GM19099 (cell line): Measurements from ENCODE around the gene STKLD1.

Experiments used
- POLR2A ChIP-seq: IDR thresholded peaks from 3 replicates; pipeline ENCODE4 v1.6.1; 2011; ENCODE audit warnings: low read depth; ENCODE audit not compliant: insufficient read length; ENCODE audit errors: extremely low read depth

Gene STKLD1

GRCh38 chr9:133375724-133376654, at the start of gene STKLD1, which contains the start of gene SURF4:
TSS of gene STKLD1 (plus strand) at chr9:133376366. CDS start at chr9:133376474, 108 bp downstream.
TSS of gene SURF4 (minus strand) at chr9:133376060. CDS start at chr9:133375969, 91 bp downstream.
- TF ChIP-seq POLR2A, result peak; percentile 88

GRCh38 chr9:133327834-133328484, 48.2 kb upstream of the STKLD1 start:
- no peak for TF ChIP-seq POLR2A

DNA sequence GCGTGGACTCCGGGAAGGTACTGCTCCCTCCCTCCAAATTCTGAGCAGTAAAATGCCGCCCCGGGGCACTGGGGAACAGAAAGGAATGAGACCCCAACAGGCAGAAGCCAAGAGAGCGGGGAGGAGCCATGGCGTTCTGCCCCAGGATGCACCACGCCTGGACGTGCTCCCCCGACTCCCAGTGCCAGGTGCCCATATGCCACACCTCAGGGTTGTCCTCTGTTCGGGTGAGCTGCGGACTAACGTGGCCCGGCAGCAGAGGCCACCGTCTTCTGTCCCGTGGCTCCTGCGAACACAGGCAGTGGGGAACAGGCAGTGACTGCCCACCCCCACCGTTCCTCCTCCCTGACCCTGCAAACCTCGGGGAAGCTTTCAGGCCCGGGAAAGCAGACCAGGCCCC, 44.9 kb upstream of the STKLD1 start:
- TF ChIP-seq POLR2A, result no peak

GRCh38 chr9:133331641-133332380, 44.4 kb upstream of the STKLD1 start:
- no peak for TF ChIP-seq POLR2A

- no peak for TF ChIP-seq POLR2A
Measured at GRCh38 chr9:133332381-133332730, 43.8 kb upstream of the STKLD1 start.

GRCh38 chr9:133333011-133333410, 43.2 kb upstream of the STKLD1 start:
- TF ChIP-seq POLR2A, result no peak

GRCh38 chr9:133333566-133333965, 42.6 kb upstream of the STKLD1 start:
- TF ChIP-seq POLR2A, result no peak

DNA sequence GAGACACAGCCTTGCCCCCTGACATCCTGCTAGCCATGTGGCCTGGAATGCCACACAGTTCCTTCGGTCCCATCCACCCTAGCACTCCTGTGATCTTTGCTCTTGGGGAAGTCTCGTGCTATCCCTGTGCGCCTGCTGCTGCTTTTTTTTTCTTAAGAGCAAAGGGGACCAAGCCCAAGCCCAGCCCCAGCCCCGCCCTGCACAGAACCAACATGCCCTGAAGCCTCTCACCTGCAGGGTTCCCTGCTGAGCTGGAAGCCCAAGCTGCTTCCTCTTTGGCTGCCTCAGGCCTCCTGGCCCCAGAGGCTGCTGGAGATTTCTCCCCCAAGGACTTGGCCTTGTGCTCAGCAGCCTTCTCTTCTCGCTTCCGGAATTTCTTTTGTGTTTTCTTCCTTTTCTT, 42.0 kb upstream of the STKLD1 start:
- no peak for TF ChIP-seq POLR2A

- peak; percentile 78 for TF ChIP-seq POLR2A
Measured at GRCh38 chr9:133335924-133336811, 40.0 kb upstream of the STKLD1 start, which contains the start of gene SURF6. TSS of gene SURF6 (minus strand) at chr9:133336188. CDS start at chr9:133336132, 56 bp downstream.

DNA sequence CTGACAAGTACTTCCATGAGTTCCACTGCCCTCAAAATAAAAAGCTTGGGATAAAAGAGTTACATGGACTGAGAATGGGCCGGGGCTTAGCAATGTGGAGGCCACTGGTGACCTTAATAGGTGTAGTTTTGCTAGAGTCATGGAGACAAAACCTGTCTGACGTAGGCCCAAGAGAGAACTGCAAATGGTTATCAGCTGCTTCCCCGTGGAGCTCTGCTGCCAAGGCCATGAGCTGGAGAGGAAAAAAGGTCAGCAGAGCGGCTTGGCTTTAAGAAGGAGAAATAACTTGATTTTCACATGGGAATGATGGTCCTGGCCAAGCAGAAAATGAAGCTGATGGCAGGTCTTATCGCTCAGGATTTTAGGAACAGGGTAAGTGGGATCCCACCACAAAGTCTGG, 36.5 kb upstream of the STKLD1 start:
- no peak for TF ChIP-seq POLR2A

DNA sequence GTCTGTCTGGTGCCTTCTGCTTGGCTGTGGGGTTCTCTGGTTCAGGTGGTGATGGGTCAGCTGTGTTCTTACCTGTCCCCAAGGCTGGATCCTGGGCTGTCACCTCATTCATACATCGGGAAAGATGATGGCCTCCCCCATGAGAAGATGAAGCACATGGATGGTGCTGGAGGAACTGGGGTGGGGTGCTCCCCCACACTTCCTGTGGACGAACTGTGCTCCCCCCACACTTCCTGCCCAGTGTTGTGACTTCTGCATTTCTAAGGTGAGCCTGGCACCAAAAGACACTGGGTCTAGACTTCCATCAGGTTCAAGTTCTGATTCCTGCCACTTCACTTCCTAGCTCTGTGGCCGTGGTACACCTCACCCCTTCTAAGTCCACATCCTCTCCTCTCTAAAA, 35.9 kb upstream of the STKLD1 start:
- no peak for TF ChIP-seq POLR2A

DNA sequence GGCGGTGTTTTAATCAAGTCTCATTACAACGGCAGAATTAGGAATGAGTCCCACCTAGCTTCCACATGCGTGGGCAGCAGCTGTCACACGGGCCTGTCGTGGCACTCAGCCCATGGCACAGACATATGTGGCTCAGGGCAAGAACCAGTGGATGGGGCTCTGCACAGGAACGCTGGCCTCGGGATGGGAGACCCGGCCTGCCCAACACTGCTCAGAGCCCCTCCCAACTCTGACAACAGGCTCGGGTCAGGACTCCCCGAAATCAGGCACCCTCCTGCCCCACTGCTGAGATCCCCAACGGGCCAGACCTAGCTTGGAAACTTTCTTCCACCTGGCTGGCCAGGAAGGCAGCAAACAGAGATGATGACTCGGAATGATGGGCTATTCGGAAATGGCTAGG, 35.2 kb upstream of the STKLD1 start:
- TF ChIP-seq POLR2A, result no peak

GRCh38 chr9:133341369-133342068, 34.6 kb upstream of the STKLD1 start:
- TF ChIP-seq POLR2A, result no peak

DNA sequence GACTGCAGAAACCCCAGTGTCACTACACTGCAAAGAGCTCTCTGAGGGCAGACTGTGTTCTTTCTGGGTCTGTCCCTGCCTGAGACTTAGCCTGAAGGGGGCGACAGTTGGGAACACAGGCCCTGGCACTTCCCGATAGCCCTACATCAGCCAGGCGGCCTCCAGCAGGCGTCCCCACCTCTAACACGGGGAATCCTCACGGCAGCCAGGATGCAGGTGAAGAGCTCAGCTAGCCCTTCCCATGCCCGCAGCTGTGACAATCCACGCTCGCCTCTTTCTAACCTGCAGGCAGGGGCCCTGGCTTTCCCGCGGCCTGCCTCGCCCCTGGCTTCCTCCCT, 34.1 kb upstream of the STKLD1 start:
- no peak for TF ChIP-seq POLR2A

DNA sequence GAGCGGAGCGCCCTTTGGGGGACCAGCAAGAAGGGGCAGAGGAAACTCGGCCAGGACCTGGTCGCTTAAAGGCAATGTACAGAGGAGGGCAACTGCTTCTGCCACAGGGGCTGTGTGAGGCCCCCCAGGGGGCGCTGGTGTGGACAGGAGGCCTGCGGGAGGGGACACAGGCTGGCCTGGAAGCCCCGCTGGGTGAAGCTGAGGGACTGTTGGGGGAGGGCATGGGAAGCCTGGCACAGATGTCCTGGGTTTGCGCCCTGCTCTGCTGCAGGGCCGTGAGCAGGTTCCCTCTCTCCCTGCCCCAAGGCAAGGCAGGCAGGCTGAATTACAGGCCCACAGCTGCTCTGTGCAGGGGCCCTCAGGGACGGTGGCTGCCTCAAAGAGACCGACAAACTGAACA, 33.6 kb upstream of the STKLD1 start:
- TF ChIP-seq POLR2A, result no peak

- TF ChIP-seq POLR2A, result no peak
Measured at GRCh38 chr9:133344071-133344470, 32.1 kb upstream of the STKLD1 start.
